HG03108 (cell line): ENCODE results near the gene ARHGEF38.
"Not testable (repeated sequence)": the region's sequence is repeated elsewhere in the genome, so short reads cannot be mapped to it uniquely, and the experiment has no call there.

ENCODE experiments used
- ATAC-seq: cut with Tn5 transposase; IDR thresholded peaks from one replicate; pipeline ENCODE4 v1.9.1; 2021; ENCODE audit warnings: moderate library complexity; ENCODE audit not compliant: unreplicated experiment

ARHGEF38 gene

GRCh38 chr4:105605493-105605892 lies 53.1 kb downstream of the ARHGEF38 start:
- no peak for ATAC-seq

- ATAC-seq, result no peak
Measured at GRCh38 chr4:105607876-105608275, 55.5 kb downstream of the ARHGEF38 start.

GRCh38 chr4:105609819-105610218 lies 57.4 kb downstream of the ARHGEF38 start:
- not testable (repeated sequence) for ATAC-seq

GRCh38 chr4:105613306-105613705 lies 60.9 kb downstream of the ARHGEF38 start:
- ATAC-seq, result no peak

- no peak for ATAC-seq
Measured at GRCh38 chr4:105619188-105619931, 66.9 kb downstream of the ARHGEF38 start.

- no peak for ATAC-seq
Measured at GRCh38 chr4:105620640-105621323, 68.4 kb downstream of the ARHGEF38 start.

- ATAC-seq, result no peak
Measured at GRCh38 chr4:105622269-105622668, 69.8 kb downstream of the ARHGEF38 start.

GRCh38 chr4:105623099-105623498 lies 70.7 kb downstream of the ARHGEF38 start:
- no peak for ATAC-seq

- ATAC-seq, result peak; percentile 65
Measured at GRCh38 chr4:105624530-105624929, 72.1 kb downstream of the ARHGEF38 start.

GRCh38 chr4:105625214-105625613 lies 72.8 kb downstream of the ARHGEF38 start:
- ATAC-seq, result no peak

- no peak for ATAC-seq
Measured at GRCh38 chr4:105626846-105627245, 74.4 kb downstream of the ARHGEF38 start.

GRCh38 chr4:105627620-105628019 lies 75.2 kb downstream of the ARHGEF38 start:
- ATAC-seq, result no peak

GRCh38 chr4:105630670-105631655 lies 78.5 kb downstream of the ARHGEF38 start:
- ATAC-seq, result no peak

- ATAC-seq, result no peak
Measured at GRCh38 chr4:105631818-105632400, 79.5 kb downstream of the ARHGEF38 start.

- no peak for ATAC-seq
Measured at GRCh38 chr4:105632599-105632998, 80.2 kb downstream of the ARHGEF38 start.

- no peak for ATAC-seq
Measured at GRCh38 chr4:105633241-105633640, 80.8 kb downstream of the ARHGEF38 start.

GRCh38 chr4:105634402-105635080 lies 82.1 kb downstream of the ARHGEF38 start:
- ATAC-seq, result no peak

GRCh38 chr4:105637408-105638176 lies 85.2 kb downstream of the ARHGEF38 start:
- peak; percentile 61 for ATAC-seq

- no peak for ATAC-seq
Measured at GRCh38 chr4:105641845-105642244, 89.4 kb downstream of the ARHGEF38 start.

GRCh38 chr4:105644257-105644656 lies 91.8 kb downstream of the ARHGEF38 start:
- ATAC-seq, result no peak
